GM23338 (cell line): ENCODE results near the gene GRAMD1B.

Experiments
- CREB1 ChIP-seq: fragments of 250-450 bp; sonication (Bioruptor Pico); IDR thresholded peaks from 2 replicates; pipeline ENCODE4 v1.5.0; 2020; ENCODE audit warnings: low read depth, mild to moderate bottlenecking, moderate library complexity
- ETS1 ChIP-seq: IDR thresholded peaks from 2 replicates; pipeline ENCODE4 v1.6.1; 2016; ENCODE audit warnings: antibody characterized with exemption
- EZH2 ChIP-seq: fragments of 200-600 bp; sonication (generic); IDR thresholded peaks from one replicate; pipeline ENCODE4 v1.8.0; 2017; ENCODE audit warnings: antibody characterized with exemption, mild to moderate bottlenecking, low read depth; ENCODE audit not compliant: unreplicated experiment
- EZH2phosphoT487 ChIP-seq: fragments of 200-600 bp; sonication (generic); IDR thresholded peaks from one replicate; pipeline ENCODE4 v1.8.1; 2018; ENCODE audit warnings: antibody characterized with exemption; ENCODE audit not compliant: unreplicated experiment
- JUNB ChIP-seq: IDR thresholded peaks from one replicate; pipeline ENCODE4 v1.6.1; 2016; ENCODE audit warnings: antibody characterized with exemption; ENCODE audit not compliant: unreplicated experiment
- NANOG ChIP-seq: IDR thresholded peaks from 2 replicates; pipeline ENCODE4 v1.6.1; 2016; ENCODE audit warnings: antibody characterized with exemption, borderline replicate concordance
- POLR2AphosphoS5 ChIP-seq: IDR thresholded peaks from 2 replicates; pipeline ENCODE4 v1.6.1; 2016; ENCODE audit warnings: antibody characterized with exemption, low read depth
- STAT1 ChIP-seq: IDR thresholded peaks from one replicate; pipeline ENCODE4 v1.6.1; 2016; ENCODE audit warnings: antibody characterized with exemption; ENCODE audit not compliant: unreplicated experiment
- ZNF114 ChIP-seq: fragments of 250-450 bp; sonication (Bioruptor Pico); IDR thresholded peaks from 2 replicates; pipeline ENCODE4 v1.5.0; 2020; ENCODE audit warnings: mild to moderate bottlenecking, moderate library complexity
- ZNF331 ChIP-seq: fragments of 250-450 bp; sonication (Bioruptor Pico); IDR thresholded peaks from 2 replicates; pipeline ENCODE4 v1.5.0; 2020; ENCODE audit warnings: low read depth, mild to moderate bottlenecking, moderate library complexity
- TF ChIP-seq, protein P1 (sequence below), 2 experiments: fragments of 200-600 bp in 1 of 2; sonication (generic) in 1 of 2; conservative IDR thresholded peaks; 2 replicates each; pipeline versions ENCODE4 v1.5.1 to v1.6.1; 2016 to 2017; ENCODE audit warnings: antibody characterized with exemption in 2 of 2, low read depth in 2 of 2, mild to moderate bottlenecking in 2 of 2, moderate library complexity in 1 of 2
- TF ChIP-seq, protein P2 (sequence below): IDR thresholded peaks from one replicate; pipeline ENCODE4 v1.6.1; 2018; ENCODE audit warnings: antibody characterized with exemption; ENCODE audit not compliant: unreplicated experiment
- TF ChIP-seq, protein P3 (sequence below): fragments of 250-450 bp; sonication (Bioruptor Pico); IDR thresholded peaks from 2 replicates; pipeline ENCODE4 v1.5.0; 2020; ENCODE audit warnings: mild to moderate bottlenecking, moderate library complexity

DNA sequence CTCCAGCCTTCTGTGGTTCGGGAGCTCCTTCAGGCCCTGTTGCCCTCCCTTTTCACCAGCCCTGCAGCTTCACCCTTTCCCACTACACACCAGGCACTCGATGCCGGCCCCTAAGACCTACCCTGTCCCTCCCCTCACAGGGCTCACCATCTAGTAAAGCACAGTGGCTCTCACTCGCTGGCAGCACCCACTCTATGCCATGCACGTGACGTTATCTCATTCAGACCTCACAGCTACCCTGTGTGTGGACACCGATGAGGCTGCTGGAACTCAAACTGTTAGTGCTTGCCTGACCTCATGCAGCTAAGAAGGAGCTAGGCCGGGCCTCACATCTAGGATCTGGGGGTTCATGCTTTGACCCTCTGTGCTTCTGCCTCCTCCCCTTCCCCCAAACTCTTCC is 178.9 kb downstream of the GRAMD1B start:
- TF ChIP-seq, protein P1, sequence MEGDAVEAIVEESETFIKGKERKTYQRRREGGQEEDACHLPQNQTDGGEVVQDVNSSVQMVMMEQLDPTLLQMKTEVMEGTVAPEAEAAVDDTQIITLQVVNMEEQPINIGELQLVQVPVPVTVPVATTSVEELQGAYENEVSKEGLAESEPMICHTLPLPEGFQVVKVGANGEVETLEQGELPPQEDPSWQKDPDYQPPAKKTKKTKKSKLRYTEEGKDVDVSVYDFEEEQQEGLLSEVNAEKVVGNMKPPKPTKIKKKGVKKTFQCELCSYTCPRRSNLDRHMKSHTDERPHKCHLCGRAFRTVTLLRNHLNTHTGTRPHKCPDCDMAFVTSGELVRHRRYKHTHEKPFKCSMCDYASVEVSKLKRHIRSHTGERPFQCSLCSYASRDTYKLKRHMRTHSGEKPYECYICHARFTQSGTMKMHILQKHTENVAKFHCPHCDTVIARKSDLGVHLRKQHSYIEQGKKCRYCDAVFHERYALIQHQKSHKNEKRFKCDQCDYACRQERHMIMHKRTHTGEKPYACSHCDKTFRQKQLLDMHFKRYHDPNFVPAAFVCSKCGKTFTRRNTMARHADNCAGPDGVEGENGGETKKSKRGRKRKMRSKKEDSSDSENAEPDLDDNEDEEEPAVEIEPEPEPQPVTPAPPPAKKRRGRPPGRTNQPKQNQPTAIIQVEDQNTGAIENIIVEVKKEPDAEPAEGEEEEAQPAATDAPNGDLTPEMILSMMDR (conservative IDR thresholded peaks at IDR 0.05; ENCODE audit: low read depth in 2 of 2) = no peak
- TF ChIP-seq POLR2AphosphoS5 = no peak
- no peak for TF ChIP-seq EZH2
- no peak for TF ChIP-seq NANOG
- TF ChIP-seq JUNB = no peak
- no peak for TF ChIP-seq ZNF331 (CRISPR knock-in tag)
- TF ChIP-seq EZH2phosphoT487 = no peak
- TF ChIP-seq, protein P2, sequence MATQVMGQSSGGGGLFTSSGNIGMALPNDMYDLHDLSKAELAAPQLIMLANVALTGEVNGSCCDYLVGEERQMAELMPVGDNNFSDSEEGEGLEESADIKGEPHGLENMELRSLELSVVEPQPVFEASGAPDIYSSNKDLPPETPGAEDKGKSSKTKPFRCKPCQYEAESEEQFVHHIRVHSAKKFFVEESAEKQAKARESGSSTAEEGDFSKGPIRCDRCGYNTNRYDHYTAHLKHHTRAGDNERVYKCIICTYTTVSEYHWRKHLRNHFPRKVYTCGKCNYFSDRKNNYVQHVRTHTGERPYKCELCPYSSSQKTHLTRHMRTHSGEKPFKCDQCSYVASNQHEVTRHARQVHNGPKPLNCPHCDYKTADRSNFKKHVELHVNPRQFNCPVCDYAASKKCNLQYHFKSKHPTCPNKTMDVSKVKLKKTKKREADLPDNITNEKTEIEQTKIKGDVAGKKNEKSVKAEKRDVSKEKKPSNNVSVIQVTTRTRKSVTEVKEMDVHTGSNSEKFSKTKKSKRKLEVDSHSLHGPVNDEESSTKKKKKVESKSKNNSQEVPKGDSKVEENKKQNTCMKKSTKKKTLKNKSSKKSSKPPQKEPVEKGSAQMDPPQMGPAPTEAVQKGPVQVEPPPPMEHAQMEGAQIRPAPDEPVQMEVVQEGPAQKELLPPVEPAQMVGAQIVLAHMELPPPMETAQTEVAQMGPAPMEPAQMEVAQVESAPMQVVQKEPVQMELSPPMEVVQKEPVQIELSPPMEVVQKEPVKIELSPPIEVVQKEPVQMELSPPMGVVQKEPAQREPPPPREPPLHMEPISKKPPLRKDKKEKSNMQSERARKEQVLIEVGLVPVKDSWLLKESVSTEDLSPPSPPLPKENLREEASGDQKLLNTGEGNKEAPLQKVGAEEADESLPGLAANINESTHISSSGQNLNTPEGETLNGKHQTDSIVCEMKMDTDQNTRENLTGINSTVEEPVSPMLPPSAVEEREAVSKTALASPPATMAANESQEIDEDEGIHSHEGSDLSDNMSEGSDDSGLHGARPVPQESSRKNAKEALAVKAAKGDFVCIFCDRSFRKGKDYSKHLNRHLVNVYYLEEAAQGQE = no peak
- no peak for TF ChIP-seq CREB1 (CRISPR knock-in tag)
- TF ChIP-seq ETS1 = no peak
- TF ChIP-seq, protein P3, sequence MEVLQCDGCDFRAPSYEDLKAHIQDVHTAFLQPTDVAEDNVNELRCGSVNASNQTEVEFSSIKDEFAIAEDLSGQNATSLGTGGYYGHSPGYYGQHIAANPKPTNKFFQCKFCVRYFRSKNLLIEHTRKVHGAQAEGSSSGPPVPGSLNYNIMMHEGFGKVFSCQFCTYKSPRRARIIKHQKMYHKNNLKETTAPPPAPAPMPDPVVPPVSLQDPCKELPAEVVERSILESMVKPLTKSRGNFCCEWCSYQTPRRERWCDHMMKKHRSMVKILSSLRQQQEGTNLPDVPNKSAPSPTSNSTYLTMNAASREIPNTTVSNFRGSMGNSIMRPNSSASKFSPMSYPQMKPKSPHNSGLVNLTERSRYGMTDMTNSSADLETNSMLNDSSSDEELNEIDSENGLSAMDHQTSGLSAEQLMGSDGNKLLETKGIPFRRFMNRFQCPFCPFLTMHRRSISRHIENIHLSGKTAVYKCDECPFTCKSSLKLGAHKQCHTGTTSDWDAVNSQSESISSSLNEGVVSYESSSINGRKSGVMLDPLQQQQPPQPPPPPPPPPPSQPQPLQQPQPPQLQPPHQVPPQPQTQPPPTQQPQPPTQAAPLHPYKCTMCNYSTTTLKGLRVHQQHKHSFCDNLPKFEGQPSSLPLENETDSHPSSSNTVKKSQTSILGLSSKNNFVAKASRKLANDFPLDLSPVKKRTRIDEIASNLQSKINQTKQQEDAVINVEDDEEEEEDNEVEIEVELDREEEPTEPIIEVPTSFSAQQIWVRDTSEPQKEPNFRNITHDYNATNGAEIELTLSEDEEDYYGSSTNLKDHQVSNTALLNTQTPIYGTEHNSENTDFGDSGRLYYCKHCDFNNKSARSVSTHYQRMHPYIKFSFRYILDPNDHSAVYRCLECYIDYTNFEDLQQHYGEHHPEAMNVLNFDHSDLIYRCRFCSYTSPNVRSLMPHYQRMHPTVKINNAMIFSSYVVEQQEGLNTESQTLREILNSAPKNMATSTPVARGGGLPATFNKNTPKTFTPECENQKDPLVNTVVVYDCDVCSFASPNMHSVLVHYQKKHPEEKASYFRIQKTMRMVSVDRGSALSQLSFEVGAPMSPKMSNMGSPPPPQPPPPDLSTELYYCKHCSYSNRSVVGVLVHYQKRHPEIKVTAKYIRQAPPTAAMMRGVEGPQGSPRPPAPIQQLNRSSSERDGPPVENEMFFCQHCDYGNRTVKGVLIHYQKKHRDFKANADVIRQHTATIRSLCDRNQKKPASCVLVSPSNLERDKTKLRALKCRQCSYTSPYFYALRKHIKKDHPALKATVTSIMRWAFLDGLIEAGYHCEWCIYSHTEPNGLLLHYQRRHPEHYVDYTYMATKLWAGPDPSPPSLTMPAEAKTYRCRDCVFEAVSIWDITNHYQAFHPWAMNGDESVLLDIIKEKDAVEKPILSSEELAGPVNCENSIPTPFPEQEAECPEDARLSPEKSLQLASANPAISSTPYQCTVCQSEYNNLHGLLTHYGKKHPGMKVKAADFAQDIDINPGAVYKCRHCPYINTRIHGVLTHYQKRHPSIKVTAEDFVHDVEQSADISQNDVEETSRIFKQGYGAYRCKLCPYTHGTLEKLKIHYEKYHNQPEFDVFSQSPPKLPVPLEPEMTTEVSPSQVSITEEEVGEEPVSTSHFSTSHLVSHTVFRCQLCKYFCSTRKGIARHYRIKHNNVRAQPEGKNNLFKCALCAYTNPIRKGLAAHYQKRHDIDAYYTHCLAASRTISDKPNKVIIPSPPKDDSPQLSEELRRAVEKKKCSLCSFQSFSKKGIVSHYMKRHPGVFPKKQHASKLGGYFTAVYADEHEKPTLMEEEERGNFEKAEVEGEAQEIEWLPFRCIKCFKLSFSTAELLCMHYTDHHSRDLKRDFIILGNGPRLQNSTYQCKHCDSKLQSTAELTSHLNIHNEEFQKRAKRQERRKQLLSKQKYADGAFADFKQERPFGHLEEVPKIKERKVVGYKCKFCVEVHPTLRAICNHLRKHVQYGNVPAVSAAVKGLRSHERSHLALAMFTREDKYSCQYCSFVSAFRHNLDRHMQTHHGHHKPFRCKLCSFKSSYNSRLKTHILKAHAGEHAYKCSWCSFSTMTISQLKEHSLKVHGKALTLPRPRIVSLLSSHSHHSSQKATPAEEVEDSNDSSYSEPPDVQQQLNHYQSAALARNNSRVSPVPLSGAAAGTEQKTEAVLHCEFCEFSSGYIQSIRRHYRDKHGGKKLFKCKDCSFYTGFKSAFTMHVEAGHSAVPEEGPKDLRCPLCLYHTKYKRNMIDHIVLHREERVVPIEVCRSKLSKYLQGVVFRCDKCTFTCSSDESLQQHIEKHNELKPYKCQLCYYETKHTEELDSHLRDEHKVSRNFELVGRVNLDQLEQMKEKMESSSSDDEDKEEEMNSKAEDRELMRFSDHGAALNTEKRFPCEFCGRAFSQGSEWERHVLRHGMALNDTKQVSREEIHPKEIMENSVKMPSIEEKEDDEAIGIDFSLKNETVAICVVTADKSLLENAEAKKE (CRISPR knock-in tag) = no peak
- no peak for TF ChIP-seq ZNF114 (CRISPR knock-in tag)
- no peak for TF ChIP-seq STAT1
